Type B pancreatic cell (in vitro differentiated cells): Measurements from ENCODE around the gene DDX24. TPM values are rescaled to one million over a fixed set of nuclear protein-coding genes. Genes with fewer than 3 reads are reported as not detected.
A peak's percentile ranks its signal among the peaks of the same experiment; 100 is the strongest.

ENCODE experiments used
- DNase-seq: peaks from one replicate; pipeline ENCODE4 v3.0.0; 2021; ENCODE audit warnings: mixed read lengths; ENCODE audit not compliant: unreplicated experiment; ENCODE audit errors: extremely low spot score
- H3K27ac Mint-ChIP-seq: 2 replicates; pipeline ENCODE4 v1.8.0; 2021; ENCODE audit warnings: mild to moderate bottlenecking, mixed read lengths
- H3K27me3 Mint-ChIP-seq: 2 replicates; pipeline ENCODE4 v1.8.0; 2021; ENCODE audit warnings: mixed read lengths
- H3K36me3 Mint-ChIP-seq: 2 replicates; pipeline ENCODE4 v1.8.0; 2021; ENCODE audit warnings: mixed read lengths
- H3K4me1 Mint-ChIP-seq: one replicate; pipeline ENCODE4 v1.8.0; 2021; ENCODE audit warnings: mixed read lengths; ENCODE audit not compliant: unreplicated experiment
- H3K4me3 Mint-ChIP-seq: 2 replicates; pipeline ENCODE4 v1.8.0; 2021; ENCODE audit warnings: mild to moderate bottlenecking, mixed read lengths
- H3K9me3 Mint-ChIP-seq: 2 replicates; pipeline ENCODE4 v1.8.0; 2021; ENCODE audit warnings: mixed read lengths
- CTCF ChIP-seq: fragments of 200-600 bp; sonication (generic); conservative IDR thresholded peaks from 2 replicates; pipeline ENCODE4 v1.5.0; 2021; ENCODE audit warnings: antibody characterized with exemption, mild to moderate bottlenecking
- total RNA-seq: library from RNA; stranded (reverse); gene quantifications from 2 replicates; pipeline ENCODE4 v1.2.1, GENCODE V29; 2021; ENCODE audit warnings: low replicate concordance

DDX24 gene
- total RNA-seq, 1 donor from 2014 or later: 156 TPM

DNA sequence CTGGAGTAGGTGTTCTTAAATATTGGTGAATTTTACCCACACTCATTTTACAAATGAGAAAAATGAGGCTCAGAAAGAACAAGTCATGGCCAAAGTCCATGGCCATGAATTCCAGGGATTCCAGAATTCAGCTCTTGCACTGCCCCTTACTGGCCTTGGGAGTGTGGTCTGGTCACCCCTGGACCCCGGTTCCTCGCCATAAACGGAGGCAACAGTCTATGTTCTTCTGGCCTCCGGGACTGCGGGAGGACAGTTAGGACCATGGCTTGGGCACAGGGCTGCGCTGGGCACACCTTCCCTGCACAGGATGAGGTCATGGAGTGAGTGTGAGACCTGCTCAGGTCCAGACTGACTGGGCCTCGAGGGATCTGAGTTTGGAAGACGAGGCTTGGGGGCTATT, 77.0 kb downstream of the DDX24 start:
- DNase-seq: no peak
- Mint-ChIP-seq H3K9me3 (no peaks in the 10 kb centered on the region), H3K4me1 (no peaks in the 10 kb centered on the region), H3K27me3 (peaks cover 17% of the 10 kb centered on the region), H3K4me3 (no peak overlapping the region), H3K36me3 (no peaks in the 10 kb centered on the region), H3K27ac (no peak overlapping the region)
- no peak for TF ChIP-seq CTCF

GRCh38 chr14:94003397-94003796, 77.6 kb downstream of the DDX24 start:
- no peaks in the 10 kb centered on the region for H3K36me3 Mint-ChIP-seq
- peak overlapping the region; percentile 2 for H3K27ac Mint-ChIP-seq
- no peak for TF ChIP-seq CTCF
- no peaks in the 10 kb centered on the region for H3K4me1 Mint-ChIP-seq
- H3K9me3 Mint-ChIP-seq: no peaks in the 10 kb centered on the region
- H3K27me3 Mint-ChIP-seq: peaks cover 17% of the 10 kb centered on the region
- DNase-seq: no peak
- no peak overlapping the region for H3K4me3 Mint-ChIP-seq

DNA sequence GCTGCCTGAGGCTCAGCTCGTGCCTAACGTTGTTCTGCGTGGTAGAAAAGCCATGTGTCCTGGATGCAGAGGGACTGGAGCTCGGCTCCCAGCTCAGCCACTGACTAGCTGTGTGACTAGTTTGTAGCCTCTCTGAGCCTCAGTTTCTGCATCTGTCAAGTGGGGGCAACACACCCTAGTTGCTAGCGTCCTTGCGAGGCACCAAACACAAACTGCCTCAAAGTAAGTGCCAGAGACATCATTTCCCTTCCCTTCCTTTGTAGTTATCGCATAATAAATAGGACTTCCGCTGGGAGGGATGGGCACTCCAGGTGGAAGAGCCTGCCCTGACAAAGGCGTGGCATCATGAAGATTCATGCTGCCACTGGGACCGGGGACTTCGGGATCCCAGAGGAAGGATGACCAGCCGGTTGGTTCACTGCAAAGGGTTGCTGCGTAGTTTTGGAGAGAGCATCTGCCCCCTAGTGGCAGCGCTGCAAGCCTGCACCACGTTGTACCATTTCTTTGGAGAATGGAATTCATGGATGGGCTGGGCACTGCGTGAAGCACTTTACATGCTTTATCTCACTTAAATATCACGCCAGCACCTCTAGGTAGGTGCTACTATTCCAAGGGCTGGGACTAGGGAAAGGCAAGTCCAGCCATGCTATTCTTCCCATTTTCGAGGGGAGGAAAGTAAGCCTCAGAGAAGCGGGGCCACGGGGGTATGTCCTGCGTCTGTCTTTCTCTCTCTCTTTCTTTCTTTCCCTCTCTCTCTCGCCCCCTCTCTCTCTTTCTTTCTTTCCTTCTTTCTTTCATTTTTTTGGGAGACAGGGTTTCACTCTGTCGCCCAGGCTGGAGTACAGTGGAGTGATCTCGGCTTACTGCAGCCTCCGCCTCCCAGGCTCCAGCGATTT, 79.3 kb downstream of the DDX24 start:
- DNase-seq: no peak
- Mint-ChIP-seq H3K4me1 (no peaks in the 10 kb centered on the region), H3K27me3 (peaks cover 17% of the 10 kb centered on the region), H3K36me3 (no peaks in the 10 kb centered on the region), H3K27ac (peak overlapping the region; percentile 23), H3K9me3 (no peaks in the 10 kb centered on the region), H3K4me3 (no peak overlapping the region)
- TF ChIP-seq CTCF: peak; percentile 99

GRCh38 chr14:94001016-94001415, 80.0 kb downstream of the DDX24 start:
- no peak for DNase-seq
- Mint-ChIP-seq H3K4me1 (no peaks in the 10 kb centered on the region), H3K27me3 (peaks cover 17% of the 10 kb centered on the region), H3K9me3 (no peaks in the 10 kb centered on the region), H3K4me3 (no peak overlapping the region), H3K36me3 (no peaks in the 10 kb centered on the region), H3K27ac (no peak overlapping the region)
- TF ChIP-seq CTCF: no peak

GRCh38 chr14:94000267-94000666, 80.7 kb downstream of the DDX24 start:
- no peak for TF ChIP-seq CTCF
- Mint-ChIP-seq H3K36me3 (no peaks in the 10 kb centered on the region), H3K27ac (no peak overlapping the region), H3K4me1 (no peaks in the 10 kb centered on the region), H3K4me3 (no peak overlapping the region), H3K9me3 (no peaks in the 10 kb centered on the region), H3K27me3 (peaks cover 16% of the 10 kb centered on the region)
- no peak for DNase-seq
